ENCODE measurements around the gene UPK3BL2.
"Not testable (repeated sequence)": the region's sequence is repeated elsewhere in the genome, so short reads cannot be mapped to it uniquely, and the experiment has no call there.

The UPK3BL2 gene

GRCh38 chr7:102505298-102506185 is 38.0 kb downstream of the UPK3BL2 start:
- DNase-seq (ENCODE audit: low read depth); H3K4me3 ChIP-seq (replicated peaks; ENCODE audit: low read depth, low read length): not testable (repeated sequence)

- DNase-seq (ENCODE audit: low read depth); H3K4me3 ChIP-seq (replicated peaks; ENCODE audit: low read depth, low read length): not testable (repeated sequence)
Observed at GRCh38 chr7:102503141-102503540, 40.4 kb downstream of the UPK3BL2 start.

- DNase-seq (ENCODE audit: low read depth); H3K4me3 ChIP-seq (replicated peaks; ENCODE audit: low read depth, low read length): not testable (repeated sequence)
Observed at GRCh38 chr7:102498321-102498720, 45.2 kb downstream of the UPK3BL2 start.

GRCh38 chr7:102497308-102497707 is 46.2 kb downstream of the UPK3BL2 start:
- H3K4me3 ChIP-seq (replicated peaks; ENCODE audit: low read depth, low read length); DNase-seq (ENCODE audit: low read depth): not testable (repeated sequence)

GRCh38 chr7:102496861-102497260 is 46.6 kb downstream of the UPK3BL2 start:
- not testable (repeated sequence) for DNase-seq (ENCODE audit: low read depth); H3K4me3 ChIP-seq (replicated peaks; ENCODE audit: low read depth, low read length)

- not testable (repeated sequence) for DNase-seq (ENCODE audit: low read depth); H3K4me3 ChIP-seq (replicated peaks; ENCODE audit: low read depth, low read length)
Observed at GRCh38 chr7:102494473-102495149, 48.9 kb downstream of the UPK3BL2 start.

DNA sequence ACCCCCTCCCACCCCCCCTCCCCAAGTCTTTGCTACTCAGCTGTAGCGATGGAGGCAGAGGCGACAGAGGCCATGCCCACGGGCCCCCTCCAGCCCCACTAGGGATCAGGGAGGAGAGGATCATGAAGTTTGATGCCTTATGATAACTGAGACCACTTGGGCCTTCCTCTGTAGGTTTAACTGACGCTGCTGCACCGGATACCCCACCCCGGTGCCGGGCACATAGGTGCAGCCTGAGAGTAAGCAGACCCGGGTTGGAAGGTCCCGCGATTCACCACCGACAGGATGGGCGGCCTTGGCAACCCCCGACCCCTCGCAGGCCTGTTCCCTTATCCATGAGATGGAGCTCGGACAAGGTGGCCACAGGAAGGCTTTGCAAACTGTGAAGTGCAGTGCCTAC is 49.5 kb downstream of the UPK3BL2 start:
- DNase-seq (ENCODE audit: low read depth); H3K4me3 ChIP-seq (replicated peaks; ENCODE audit: low read depth, low read length): not testable (repeated sequence)

DNA sequence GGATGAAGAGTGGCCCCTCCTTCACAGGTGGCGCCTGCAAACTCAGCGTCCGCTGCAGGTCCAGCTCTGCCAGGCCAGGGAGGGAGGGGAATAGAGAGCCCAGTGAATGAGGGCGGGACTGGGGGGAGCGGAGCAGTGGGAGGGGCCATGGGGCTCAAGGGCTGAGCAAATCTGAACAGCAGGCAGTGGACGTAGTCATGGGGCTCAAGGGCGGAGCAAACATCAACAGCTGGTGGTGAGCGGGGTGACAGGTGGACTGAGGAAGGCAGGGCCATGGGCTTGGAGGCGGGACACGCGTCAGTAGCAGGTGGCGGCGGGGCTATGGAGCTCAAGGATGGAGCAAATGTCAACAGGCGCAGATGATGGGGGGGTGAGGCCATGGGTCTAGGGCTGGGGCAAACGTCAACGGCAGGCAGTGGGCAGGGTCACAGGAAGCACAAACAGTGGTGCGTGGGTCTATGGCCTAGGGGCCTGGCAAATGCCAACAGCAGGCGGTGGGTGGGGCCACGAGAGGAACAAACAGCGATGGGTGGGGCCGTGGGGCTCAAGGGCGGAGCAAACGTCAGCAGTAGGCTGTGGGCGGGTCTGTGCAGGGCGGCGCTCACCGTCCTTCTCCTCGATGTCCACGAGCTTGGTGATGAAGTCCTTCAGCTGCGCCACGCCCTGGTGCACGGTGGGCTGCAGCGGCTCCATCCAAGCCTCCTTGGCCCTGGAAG is 50.1 kb downstream of the UPK3BL2 start:
- not testable (repeated sequence) for DNase-seq (ENCODE audit: low read depth); H3K4me3 ChIP-seq (replicated peaks; ENCODE audit: low read depth, low read length)

- not testable (repeated sequence) for H3K4me3 ChIP-seq (replicated peaks; ENCODE audit: low read depth, low read length); DNase-seq (ENCODE audit: low read depth)
Observed at GRCh38 chr7:102490529-102491075, 52.9 kb downstream of the UPK3BL2 start.

Measured in fibroblast of pulmonary artery (primary cell).